Body of pancreas (tissue), 4 donors: ENCODE measurements around the gene MEG3. TPM values are rescaled to one million over a fixed set of nuclear protein-coding genes. Genes with fewer than 3 reads are reported as not detected.

ENCODE experiments used
- ATAC-seq: fragments of 150-250 bp; one replicate; pipeline ENCODE4 v1.9.1; 2016
- DNase-seq, 4 donors: peaks; one replicate each; pipeline ENCODE4 v3.0.0-alpha.2; 2019
- H3K27ac ChIP-seq, 4 donors: fragments of 200-600 bp; sonication (generic); 1 replicate in 3 of 4; 2 replicates in 1 of 4; pipeline versions ENCODE4 v1.5.1 to v1.6.1; 2016 to 2019; ENCODE audit warnings: mild to moderate bottlenecking in 1 of 4, mixed read lengths in 1 of 4, moderate library complexity in 1 of 4
- H3K27me3 ChIP-seq, 2 donors: fragments of 200-600 bp; sonication (generic); one replicate each; pipeline ENCODE4 v1.6.0; 2016; ENCODE audit warnings: mild to moderate bottlenecking in 1 of 2
- H3K36me3 ChIP-seq, 2 donors: fragments of 200-600 bp; sonication (generic); replicated peaks in 1 of 2; 2 replicates each; pipeline ENCODE4 v1.5.1; 2016; ENCODE audit warnings: low read depth in 2 of 2; ENCODE audit not compliant: insufficient read depth in 1 of 2
- H3K4me1 ChIP-seq: fragments of 200-600 bp; sonication (generic); one replicate; pipeline ENCODE4 v1.6.0; 2016
- H3K4me3 ChIP-seq, 2 donors: fragments of 200-600 bp; sonication (generic); 1 replicate in 1 of 2; 2 replicates in 1 of 2; pipeline ENCODE4 v1.5.1; 2016 to 2019
- H3K9me3 ChIP-seq, 3 donors: fragments of 200-600 bp; sonication (generic); 1 replicate in 2 of 3; 2 replicates in 1 of 3; pipeline ENCODE4 v1.5.1; 2016
- CTCF ChIP-seq, 7 experiments: fragments of 450-650 bp in 4 of 7; fragments of 200-600 bp in 3 of 7; sonication (generic) in 3 of 7; IDR thresholded peaks; one replicate each; pipeline ENCODE4 v1.5.1; 2016 to 2019; ENCODE audit warnings: antibody characterized with exemption in 7 of 7
- POLR2A ChIP-seq, 3 donors: fragments of 450-650 bp; IDR thresholded peaks; one replicate each; pipeline ENCODE4 v1.6.1; 2016; ENCODE audit warnings: antibody characterized with exemption in 3 of 3, mild to moderate bottlenecking in 2 of 3
- WGBS, 2 donors: methylation state at CpG; one replicate each; pipeline ENCODE4 v1.1.5; 2017; 5-methylcytosine and 5-hydroxymethylcytosine counted together
- intact Hi-C: fragments of 100-400 bp; cut with DNase I; formaldehyde crosslinking; loops from one replicate; pipeline ENCODE4 v1.15.1; 2023
- total RNA-seq, 2 donors: library from RNA; depleted of rRNA; stranded (reverse); fragments of >200 nt; gene quantifications; one replicate each; pipeline ENCODE4 v1.1.0, GENCODE V29; 2016

Gene MEG3
- total RNA-seq, 2 donors from 2014 or later, result 150 to 537 TPM

DNA sequence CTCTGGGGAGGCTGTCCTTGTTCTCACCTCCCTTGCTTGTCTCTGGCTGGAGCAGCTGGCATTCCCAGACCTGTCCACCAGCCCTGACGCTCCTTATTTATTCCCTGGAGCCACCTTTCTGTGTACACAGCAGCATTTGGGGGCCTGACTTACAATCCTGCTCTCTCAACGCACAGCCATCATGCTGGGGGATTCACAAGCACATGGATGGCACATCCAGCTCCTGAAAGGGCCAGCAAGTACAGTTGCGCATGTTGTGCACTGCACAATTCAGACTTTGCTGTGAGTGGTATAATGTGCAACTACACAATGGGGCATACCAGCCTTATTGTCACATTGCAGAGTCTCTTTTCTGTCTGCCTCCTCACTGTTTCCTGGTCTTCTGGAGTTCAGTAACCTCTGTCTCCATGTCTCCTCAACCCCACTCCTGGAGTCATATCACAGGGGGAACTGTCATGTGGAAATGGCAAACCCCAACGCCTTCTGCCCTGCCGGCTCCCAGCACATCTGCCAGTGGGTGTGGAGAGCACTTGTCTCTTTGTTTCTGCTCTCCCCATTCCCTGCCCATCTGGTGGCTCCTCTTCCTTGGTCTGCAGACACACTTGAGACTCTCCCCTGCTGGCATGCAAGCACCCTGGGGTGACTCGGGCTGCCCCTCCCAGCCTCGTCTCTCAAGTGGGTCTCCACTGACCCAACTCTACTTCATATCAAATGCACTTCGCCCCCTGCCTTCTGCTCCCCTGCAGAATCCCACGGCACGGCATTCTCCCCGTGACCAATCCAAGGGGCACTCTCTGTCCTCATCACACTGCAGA lies 41.2 kb upstream of the MEG3 start:
- Histone ChIP-seq H3K9me3 (no peaks in the 10 kb centered on the region), H3K27ac (no peak overlapping the region), H3K4me3 (no peak overlapping the region), H3K36me3 (no peaks in the 10 kb centered on the region), H3K4me1 (peaks cover 11% of the 10 kb centered on the region), H3K27me3 (no peaks in the 10 kb centered on the region)
- TF ChIP-seq POLR2A (IDR thresholded peaks at IDR 0.05), result no peak
- no peak for TF ChIP-seq CTCF (IDR thresholded peaks at IDR 0.05)
- ATAC-seq, result no peak
- no peak for DNase-seq
- WGBS, 2 donors, result 83% methylated on average over 11 of the region's 11 CpGs
- intact Hi-C loops, result no loop called here

DNA sequence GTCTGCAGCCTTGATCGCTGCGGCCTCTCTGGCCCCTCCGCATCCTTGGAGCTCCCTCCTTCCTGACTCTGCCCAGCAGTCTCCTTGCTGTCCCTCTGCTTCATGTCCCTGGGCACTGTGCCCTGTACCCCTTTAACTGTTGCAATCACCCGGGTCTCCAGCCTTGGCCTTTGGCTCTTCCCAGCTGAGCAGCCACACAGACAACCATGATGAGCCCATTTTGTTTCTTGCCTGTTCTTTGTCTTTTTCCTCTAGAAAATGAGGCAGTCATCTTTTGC lies 40.6 kb upstream of the MEG3 start:
- intact Hi-C loops, result no loop called here
- 79 to 94% methylated on average over 4 of the region's 4 CpGs for WGBS, 2 donors
- no peaks in the 10 kb centered on the region for H3K36me3 ChIP-seq
- ATAC-seq (no peak), DNase-seq (no peak)
- no peak overlapping the region for H3K4me3 ChIP-seq
- H3K27ac ChIP-seq, result no peak overlapping the region
- peaks cover 11% of the 10 kb centered on the region for H3K4me1 ChIP-seq
- no peaks in the 10 kb centered on the region for H3K27me3 ChIP-seq
- TF ChIP-seq POLR2A (IDR thresholded peaks at IDR 0.05) (no peak), CTCF (IDR thresholded peaks at IDR 0.05) (no peak)
- H3K9me3 ChIP-seq, result no peaks in the 10 kb centered on the region

DNA sequence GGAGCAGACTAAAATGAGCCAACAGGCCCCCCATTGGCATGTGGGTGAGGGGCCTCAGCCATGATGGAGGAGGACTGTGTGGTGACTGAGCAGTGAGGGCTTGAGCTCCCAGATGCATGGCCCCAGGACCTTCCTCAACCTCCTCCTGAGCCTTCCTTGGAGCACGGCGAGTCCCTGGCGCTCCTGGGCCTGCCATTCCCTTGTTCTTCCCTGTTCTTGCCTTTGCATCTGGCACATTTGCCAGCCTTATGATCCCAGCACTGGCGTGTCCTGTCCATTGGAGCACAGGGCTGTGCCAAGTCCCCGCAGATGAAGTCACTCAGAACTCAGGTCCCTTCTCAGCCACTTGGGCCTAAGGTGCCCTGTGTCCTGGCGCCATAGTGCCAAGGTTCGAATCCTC lies 40.3 kb upstream of the MEG3 start:
- H3K4me3 ChIP-seq, result no peak overlapping the region
- H3K27ac ChIP-seq, result no peak overlapping the region
- peaks cover 11% of the 10 kb centered on the region for H3K4me1 ChIP-seq
- no peak for DNase-seq
- ATAC-seq, result no peak
- intact Hi-C loops, result no loop called here
- no peaks in the 10 kb centered on the region for H3K9me3 ChIP-seq
- TF ChIP-seq POLR2A (IDR thresholded peaks at IDR 0.05) (no peak), CTCF (IDR thresholded peaks at IDR 0.05) (no peak)
- H3K36me3 ChIP-seq, result no peaks in the 10 kb centered on the region
- WGBS, 2 donors, result 89 to 94% methylated on average over 7 of the region's 7 CpGs
- H3K27me3 ChIP-seq, result no peaks in the 10 kb centered on the region

GRCh38 chr14:100786131-100786530 lies 39.8 kb upstream of the MEG3 start:
- no peaks in the 10 kb centered on the region for H3K9me3 ChIP-seq
- TF ChIP-seq CTCF (IDR thresholded peaks at IDR 0.05), result no peak
- no peak for TF ChIP-seq POLR2A (IDR thresholded peaks at IDR 0.05)
- intact Hi-C loops, result no loop called here
- no peak overlapping the region for H3K27ac ChIP-seq
- ATAC-seq, result no peak
- no peaks in the 10 kb centered on the region for H3K27me3 ChIP-seq
- H3K36me3 ChIP-seq, result no peaks in the 10 kb centered on the region
- 72 to 74% methylated on average over 8 to 11 of the region's 11 CpGs for whole genome bisulfite sequencing, 2 donors
- H3K4me1 ChIP-seq, result peaks cover 11% of the 10 kb centered on the region
- no peak overlapping the region for H3K4me3 ChIP-seq
- no peak for DNase-seq

DNA sequence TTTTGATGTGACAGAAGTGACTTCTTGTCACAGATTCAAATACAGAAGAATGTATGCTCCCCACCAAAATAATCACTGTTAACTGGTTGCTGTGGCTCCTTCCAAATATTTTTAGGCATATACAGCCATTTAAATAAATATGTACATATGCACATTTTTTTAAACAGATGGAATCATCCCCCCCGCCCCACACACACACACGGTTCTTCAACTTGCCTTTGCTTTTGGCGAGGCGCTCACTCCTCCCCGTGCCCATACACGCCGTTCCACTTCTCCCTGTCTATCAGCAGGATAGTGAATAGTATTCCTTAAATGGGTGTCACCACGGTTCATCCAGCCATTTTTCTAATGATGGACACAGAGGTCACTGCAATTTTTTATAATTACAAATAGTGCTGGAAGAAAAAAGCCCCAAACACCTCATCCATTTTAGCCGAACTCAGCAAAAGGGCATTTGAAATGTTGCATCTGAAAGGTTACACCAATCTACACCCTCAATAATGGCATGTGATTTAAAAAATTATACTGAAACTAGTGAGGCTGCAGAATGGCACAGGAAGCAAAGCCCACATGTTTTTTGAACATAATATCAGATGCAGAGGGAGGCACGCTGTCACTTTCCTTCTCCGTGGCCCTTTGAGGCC lies 39.2 kb upstream of the MEG3 start:
- TF ChIP-seq CTCF (IDR thresholded peaks at IDR 0.05), result no peak
- no peak for TF ChIP-seq POLR2A (IDR thresholded peaks at IDR 0.05)
- no peaks in the 10 kb centered on the region for H3K27me3 ChIP-seq
- no peaks in the 10 kb centered on the region for H3K36me3 ChIP-seq
- intact Hi-C loops, result no loop called here
- H3K27ac ChIP-seq, result no peak overlapping the region
- DNase-seq, result no peak
- 81 to 83% methylated on average over 11 of the region's 11 CpGs for WGBS, 2 donors
- ATAC-seq, result no peak
- H3K4me1 ChIP-seq, result peaks cover 11% of the 10 kb centered on the region
- H3K4me3 ChIP-seq, result no peak overlapping the region
- no peaks in the 10 kb centered on the region for H3K9me3 ChIP-seq
